T47D (cell line): ENCODE measurements around the gene OR6B3.

Experiments used
- DNase-seq, 2 experiments: peaks; one replicate each; pipeline versions ENCODE4 v3.0.0 to v3.0.0-alpha.2; 2011 to 2012; ENCODE audit warnings: low read depth in 1 of 2, low spot score in 1 of 2
- JUND ChIP-seq: IDR thresholded peaks from 2 replicates; pipeline ENCODE4 v1.6.1; 2012; ENCODE audit warnings: low read depth
- in situ Hi-C: cut with HindIII; loops from 2 replicates; pipeline ENCODE4 v1.10.0; 2016; ENCODE audit warnings: low sequenced_read_pairs, low pct_unique_long_range_greater_than_20kb

OR6B3 gene

DNA sequence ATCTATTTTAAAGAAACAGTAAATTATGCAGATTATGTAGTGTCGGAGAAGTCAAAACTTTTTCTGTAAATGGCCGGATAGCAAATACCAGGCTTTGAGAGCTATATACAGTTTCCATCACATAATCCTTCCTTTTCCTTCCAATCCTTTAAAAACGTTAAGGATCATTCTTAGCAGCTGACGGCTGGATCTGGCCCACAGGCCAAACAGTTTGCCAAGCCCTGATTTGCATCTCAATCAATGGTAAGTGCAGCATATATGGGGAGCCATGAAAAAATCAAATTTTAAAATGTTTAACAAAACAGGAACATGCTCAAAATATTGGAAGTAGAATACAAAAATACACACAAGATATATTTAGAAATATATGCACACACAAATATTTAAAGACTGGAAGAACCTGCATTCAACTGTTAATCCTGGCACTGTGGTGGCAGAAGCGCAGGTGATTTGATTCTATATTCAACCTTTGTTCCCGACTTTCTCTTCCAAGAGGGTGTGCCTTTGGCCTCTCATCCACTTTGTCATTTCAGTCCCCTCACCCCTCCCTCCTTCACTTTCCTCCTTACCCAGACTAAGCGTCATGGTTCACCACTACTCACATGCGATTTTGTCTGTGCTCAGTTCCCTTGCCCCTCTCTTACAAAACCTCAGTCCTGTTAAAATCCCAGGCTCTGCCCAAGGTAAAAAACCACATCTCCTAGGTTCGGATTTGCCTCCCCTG lies 55.5 kb downstream of the OR6B3 start:
- in situ Hi-C loops: no loop called here
- TF ChIP-seq JUND: no peak
- DNase-seq: no peak
